Muscle of leg (tissue), 11 donors: ENCODE measurements around the gene LARGE1. TPM values are rescaled to one million over a fixed set of nuclear protein-coding genes. Genes with fewer than 3 reads are reported as not detected.
"Not testable (repeated sequence)": the region's sequence is repeated elsewhere in the genome, so short reads cannot be mapped to it uniquely, and the experiment has no call there.

Experiments
- DNase-seq: peaks from one replicate; pipeline ENCODE4 v3.0.0; 2013
- H3K27ac ChIP-seq: one replicate; pipeline ENCODE4 v1.5.1; 2013; ENCODE audit warnings: mild to moderate bottlenecking, low read length, control low read depth
- H3K27me3 ChIP-seq: one replicate; pipeline ENCODE4 v1.6.1; 2013; ENCODE audit warnings: low read length; ENCODE audit not compliant: control insufficient read depth, insufficient read depth
- H3K36me3 ChIP-seq: one replicate; pipeline ENCODE4 v1.6.1; 2013; ENCODE audit warnings: low read length; ENCODE audit not compliant: control insufficient read depth, insufficient read depth
- H3K4me1 ChIP-seq: one replicate; pipeline ENCODE4 v1.6.1; 2013; ENCODE audit warnings: low read length; ENCODE audit not compliant: control insufficient read depth, insufficient read depth
- H3K4me3 ChIP-seq: one replicate; pipeline ENCODE4 v1.5.1; 2013; ENCODE audit warnings: low read length, control low read depth
- H3K9me3 ChIP-seq: replicated peaks from 2 replicates; pipeline ENCODE4 v1.6.1; 2013; ENCODE audit warnings: low read depth, low read length; ENCODE audit not compliant: control insufficient read depth
- WGBS: methylation state at CpG from one replicate; pipeline ENCODE4 v1.1.5; 2013; ENCODE audit warnings: missing lambda C conversion rate; ENCODE audit not compliant: insufficient coverage; 5-methylcytosine and 5-hydroxymethylcytosine counted together
- polyA plus RNA-seq, 8 donors: library from polyadenylated mRNA; unstranded; fragments of 120-200 nt; gene quantifications; one replicate each; pipeline versions ENCODE4 v1.2.1 to v1.2.3, GENCODE V29; 2013; ENCODE audit warnings: inconsistent platforms in 1 of 8, low replicate concordance in 1 of 8; ENCODE audit not compliant: insufficient read length in 8 of 8, insufficient read depth in 1 of 8
- total RNA-seq: library from RNA; stranded (reverse); fragments of 120-200 nt; gene quantifications from one replicate; pipeline ENCODE4 v1.2.4, GENCODE V29; 2013

LARGE1 gene
- total and polyA plus RNA-seq, 9 donors, result 7.7 to 14.6 (median 10.4) TPM

DNA sequence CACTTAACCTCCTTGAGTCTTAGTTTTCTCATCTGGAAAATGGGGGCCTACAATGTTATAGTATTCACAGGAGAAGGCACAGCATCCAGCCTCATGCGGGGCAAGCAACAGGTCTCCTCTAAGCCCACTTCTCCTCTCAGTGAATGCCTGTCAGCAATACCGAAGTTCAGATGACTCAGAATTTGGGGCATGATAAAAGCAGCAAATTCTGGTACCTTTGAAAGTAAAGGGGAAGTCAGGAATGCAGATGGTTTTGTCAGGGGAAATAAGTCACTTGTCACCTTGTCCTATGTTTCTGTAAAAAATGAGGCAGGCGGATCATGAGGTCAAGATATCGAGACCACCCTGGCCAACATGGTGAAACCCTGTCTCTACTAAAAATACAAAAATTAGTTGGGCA is 350.2 kb downstream of the LARGE1 start:
- Histone ChIP-seq H3K4me1 (peaks cover 2% of the 10 kb centered on the region), H3K4me3 (no peak overlapping the region), H3K27me3 (no peaks in the 10 kb centered on the region), H3K36me3 (no peaks in the 10 kb centered on the region), H3K9me3 (no peaks in the 10 kb centered on the region), H3K27ac (no peak overlapping the region)
- DNase-seq, result no peak
- WGBS, result 75% methylated on average over 2 of the region's 4 CpGs

DNA sequence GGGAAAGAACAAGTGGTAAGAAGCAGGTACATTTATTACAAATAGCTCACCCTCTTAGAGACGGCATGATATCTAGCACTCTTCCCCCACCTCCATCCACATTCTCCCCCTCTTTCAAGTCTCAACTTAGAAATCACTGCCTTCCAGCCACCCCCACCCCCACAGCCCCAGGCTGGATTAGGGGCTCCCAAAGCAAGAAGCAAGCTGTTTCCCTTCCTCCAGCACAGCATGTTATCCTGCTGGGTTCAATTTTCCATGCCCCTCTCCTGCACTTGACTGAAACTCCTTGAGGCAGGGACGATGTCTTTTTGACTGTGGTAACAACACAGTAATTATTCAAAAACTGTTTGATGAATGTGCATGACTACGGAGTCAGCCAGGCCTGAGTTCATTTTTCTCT is 350.7 kb downstream of the LARGE1 start:
- H3K27ac ChIP-seq, result no peak overlapping the region
- H3K9me3 ChIP-seq, result no peaks in the 10 kb centered on the region
- DNase-seq, result no peak
- no peaks in the 10 kb centered on the region for H3K27me3 ChIP-seq
- H3K4me3 ChIP-seq, result no peak overlapping the region
- H3K4me1 ChIP-seq, result peaks cover 2% of the 10 kb centered on the region
- WGBS, result 0% methylated on average over 1 of the region's 3 CpGs
- H3K36me3 ChIP-seq, result no peaks in the 10 kb centered on the region

DNA sequence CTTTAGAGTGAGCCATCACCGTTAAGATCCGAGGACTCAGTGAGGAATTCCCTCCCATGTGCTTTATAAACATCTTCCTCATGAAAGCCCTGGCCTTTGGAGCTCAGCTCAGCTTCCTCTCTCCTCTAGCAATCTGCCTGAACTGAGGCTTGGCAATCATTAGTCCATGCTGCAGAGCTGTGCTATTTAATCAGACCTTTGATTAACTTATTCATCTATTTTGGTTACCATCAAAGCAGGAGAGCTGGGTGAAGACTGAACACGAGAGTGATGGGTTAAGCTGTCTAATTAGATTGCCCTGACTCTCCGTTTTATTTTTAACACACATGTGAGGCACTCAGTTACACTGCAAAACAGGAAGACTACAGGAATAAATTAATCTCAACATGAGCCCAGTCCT is 351.3 kb downstream of the LARGE1 start:
- no peaks in the 10 kb centered on the region for H3K9me3 ChIP-seq
- no peak overlapping the region for H3K27ac ChIP-seq
- peaks cover 2% of the 10 kb centered on the region for H3K4me1 ChIP-seq
- DNase-seq, result peak; percentile 23
- H3K4me3 ChIP-seq, result no peak overlapping the region
- no peaks in the 10 kb centered on the region for H3K36me3 ChIP-seq
- WGBS, result 18% methylated on average over 2 of the region's 4 CpGs
- H3K27me3 ChIP-seq, result no peaks in the 10 kb centered on the region

DNA sequence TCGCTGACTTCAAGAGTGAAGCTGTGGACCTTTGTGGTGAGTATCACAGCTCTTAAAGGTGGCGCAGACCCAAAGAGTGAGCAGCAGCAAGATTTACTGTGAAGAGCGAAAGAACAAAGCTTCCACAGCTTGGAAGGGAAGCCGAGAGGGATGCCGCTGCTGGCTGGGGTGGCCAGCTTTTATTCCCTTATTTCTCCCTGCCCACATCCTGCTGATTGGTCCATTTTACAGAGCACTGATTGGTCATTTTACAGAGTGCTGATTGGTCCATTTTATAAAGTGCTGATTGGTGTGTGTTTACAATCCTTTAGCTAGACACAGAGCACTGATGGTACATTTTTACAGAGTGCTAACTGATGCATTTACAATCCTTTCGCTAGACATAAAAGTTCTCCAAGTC is 353.8 kb downstream of the LARGE1 start:
- not testable (repeated sequence) for H3K27me3 ChIP-seq, DNase-seq, H3K9me3 ChIP-seq, H3K27ac ChIP-seq, H3K36me3 ChIP-seq, H3K4me1 ChIP-seq, H3K4me3 ChIP-seq
- WGBS, result 80% methylated on average over 5 of the region's 6 CpGs

DNA sequence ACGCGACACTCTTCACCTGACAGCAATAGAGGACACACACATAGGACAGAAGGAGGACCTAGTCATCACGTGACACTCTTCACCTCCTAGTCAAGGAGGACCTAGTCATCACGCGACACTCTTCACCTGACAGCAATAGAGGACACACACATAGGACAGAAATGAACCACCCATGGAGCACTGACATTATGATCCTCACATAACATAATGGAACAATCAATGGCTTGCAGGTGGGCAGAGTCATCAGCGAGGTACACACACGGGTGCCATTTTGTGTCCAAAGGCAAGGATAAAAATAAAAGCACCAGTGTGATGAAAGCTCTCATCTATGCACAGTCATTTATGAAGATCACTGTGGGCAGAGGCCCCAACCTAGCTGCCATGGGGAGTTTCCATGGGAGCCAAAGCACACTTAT is 354.7 kb downstream of the LARGE1 start:
- H3K36me3 ChIP-seq, result no peaks in the 10 kb centered on the region
- no peak overlapping the region for H3K4me3 ChIP-seq
- H3K4me1 ChIP-seq, result peaks cover 2% of the 10 kb centered on the region
- H3K9me3 ChIP-seq, result no peaks in the 10 kb centered on the region
- no peak overlapping the region for H3K27ac ChIP-seq
- H3K27me3 ChIP-seq, result no peaks in the 10 kb centered on the region
- WGBS, result 92% methylated on average over 5 of the region's 7 CpGs
- DNase-seq, result no peak

DNA sequence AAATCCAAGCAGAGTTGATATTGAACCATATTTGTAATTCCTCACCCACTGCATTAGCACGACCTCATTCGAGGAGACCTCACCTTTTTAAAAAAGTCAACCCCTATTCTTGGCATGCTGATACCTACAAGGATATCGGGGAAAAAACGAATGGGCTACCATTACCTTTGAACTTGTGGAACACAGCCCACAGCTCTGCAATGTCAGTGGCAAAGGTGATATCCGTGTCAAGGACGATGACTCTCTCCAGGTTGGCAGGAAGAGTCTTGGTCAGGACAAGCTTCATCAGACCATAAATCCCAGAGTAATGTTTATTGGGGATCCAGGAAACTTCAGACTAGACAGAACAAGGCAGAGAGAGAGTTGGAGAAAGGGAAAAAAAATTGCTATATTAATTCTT is 355.6 kb downstream of the LARGE1 start:
- whole genome bisulfite sequencing, result 82% methylated on average over 3 of the region's 6 CpGs
- no peaks in the 10 kb centered on the region for H3K36me3 ChIP-seq
- H3K27me3 ChIP-seq, result no peaks in the 10 kb centered on the region
- H3K4me3 ChIP-seq, result no peak overlapping the region
- DNase-seq, result no peak
- no peaks in the 10 kb centered on the region for H3K9me3 ChIP-seq
- no peak overlapping the region for H3K27ac ChIP-seq
- peaks cover 2% of the 10 kb centered on the region for H3K4me1 ChIP-seq

DNA sequence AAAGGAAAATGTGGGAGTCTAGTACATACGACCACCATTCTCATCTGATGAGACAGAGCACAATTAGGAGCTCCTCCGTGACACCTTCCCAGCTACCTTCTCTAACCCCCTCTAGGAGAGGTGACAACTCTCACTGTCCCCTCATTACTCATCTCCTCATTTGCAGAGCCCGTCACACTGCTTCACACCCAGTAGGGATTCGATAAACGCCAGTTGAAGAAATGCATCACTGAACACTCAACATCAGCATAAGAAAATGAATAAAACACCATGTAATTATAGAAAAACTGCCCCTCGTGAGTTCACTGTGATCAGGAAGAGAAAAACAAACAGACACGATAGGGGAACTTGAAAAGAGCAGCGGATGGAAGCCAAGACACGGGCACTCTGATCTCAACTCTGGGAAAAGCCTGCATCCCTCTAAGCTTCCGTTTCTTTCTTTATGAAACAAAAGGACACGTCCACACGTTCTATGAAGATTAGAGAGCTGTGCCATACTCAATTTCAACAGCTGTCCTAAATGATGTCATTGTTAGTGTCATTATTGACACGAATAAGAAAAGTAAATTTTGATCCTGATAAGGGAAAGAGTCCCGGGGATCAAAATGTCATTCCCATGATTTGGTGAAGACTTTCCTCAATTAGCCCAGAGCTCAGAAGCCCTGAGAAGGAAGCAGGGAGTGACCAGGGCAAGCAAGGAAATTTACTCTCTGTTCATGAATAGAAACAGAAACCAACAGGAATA is 356.9 kb downstream of the LARGE1 start:
- H3K27me3 ChIP-seq, result no peaks in the 10 kb centered on the region
- WGBS, result 70% methylated on average over 9 of the region's 14 CpGs
- H3K27ac ChIP-seq, result peak overlapping the region; percentile 47
- no peak for DNase-seq
- no peak overlapping the region for H3K4me3 ChIP-seq
- H3K9me3 ChIP-seq, result no peaks in the 10 kb centered on the region
- no peaks in the 10 kb centered on the region for H3K36me3 ChIP-seq
- peaks cover 2% of the 10 kb centered on the region for H3K4me1 ChIP-seq

DNA sequence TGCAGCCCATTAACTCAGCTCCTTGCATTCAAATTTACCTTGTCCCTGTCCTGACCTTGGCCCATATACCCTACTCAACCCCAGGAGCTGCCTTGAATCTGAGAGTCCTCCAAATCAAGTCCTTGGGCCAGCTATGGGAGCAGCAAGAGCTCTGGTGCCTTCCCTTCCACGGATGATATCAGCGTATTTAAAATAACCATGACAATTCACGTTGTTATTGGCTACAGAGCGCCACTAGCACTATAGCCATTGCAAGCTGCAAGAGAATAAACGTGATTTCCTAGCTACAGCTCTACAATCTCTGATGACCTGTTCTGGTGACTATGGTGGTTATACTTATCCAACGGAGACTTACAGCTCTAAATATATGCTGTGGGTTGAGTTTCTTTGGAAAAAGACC is 357.8 kb downstream of the LARGE1 start:
- no peak for DNase-seq
- Histone ChIP-seq H3K27ac (no peak overlapping the region), H3K27me3 (no peaks in the 10 kb centered on the region), H3K4me1 (no peaks in the 10 kb centered on the region), H3K4me3 (no peak overlapping the region), H3K36me3 (no peaks in the 10 kb centered on the region), H3K9me3 (no peaks in the 10 kb centered on the region)
- 88% methylated on average over 6 of the region's 6 CpGs for WGBS

DNA sequence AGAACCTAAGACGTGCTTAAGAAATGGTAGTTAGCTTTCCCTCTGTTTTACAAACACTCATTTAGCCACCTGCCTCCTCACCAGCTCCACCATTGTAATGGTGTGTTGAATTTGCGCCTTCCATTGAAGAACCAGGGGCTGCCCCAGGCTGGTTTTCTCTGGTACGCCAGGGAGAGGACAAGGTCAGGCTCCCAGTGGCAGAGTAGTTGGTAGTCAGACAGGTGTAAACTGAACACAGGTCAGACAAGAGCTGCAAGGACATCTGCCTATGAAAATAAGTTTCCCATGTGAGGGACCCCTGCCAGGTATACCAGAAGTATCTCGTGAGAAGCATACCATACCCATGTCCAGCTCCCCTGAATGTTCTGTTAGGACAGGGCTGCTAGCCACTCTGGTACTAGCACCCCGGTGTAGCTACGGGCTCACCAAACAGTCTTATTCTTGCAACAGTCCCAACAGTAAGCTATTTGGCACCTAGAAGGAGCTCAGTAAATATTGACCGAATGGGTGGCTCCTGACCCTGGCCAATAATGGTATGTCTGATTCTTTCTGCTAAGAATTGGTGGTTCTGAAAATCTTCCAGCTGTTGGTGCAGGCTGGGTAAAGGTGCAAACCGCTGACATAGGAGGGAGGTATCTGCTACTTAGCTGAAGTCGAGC is 359.0 kb downstream of the LARGE1 start:
- DNase-seq, result no peak
- 95% methylated on average over 5 of the region's 9 CpGs for whole genome bisulfite sequencing
- Histone ChIP-seq H3K36me3 (no peaks in the 10 kb centered on the region), H3K27ac (no peak overlapping the region), H3K27me3 (no peaks in the 10 kb centered on the region), H3K9me3 (no peaks in the 10 kb centered on the region), H3K4me3 (no peak overlapping the region), H3K4me1 (no peaks in the 10 kb centered on the region)

DNA sequence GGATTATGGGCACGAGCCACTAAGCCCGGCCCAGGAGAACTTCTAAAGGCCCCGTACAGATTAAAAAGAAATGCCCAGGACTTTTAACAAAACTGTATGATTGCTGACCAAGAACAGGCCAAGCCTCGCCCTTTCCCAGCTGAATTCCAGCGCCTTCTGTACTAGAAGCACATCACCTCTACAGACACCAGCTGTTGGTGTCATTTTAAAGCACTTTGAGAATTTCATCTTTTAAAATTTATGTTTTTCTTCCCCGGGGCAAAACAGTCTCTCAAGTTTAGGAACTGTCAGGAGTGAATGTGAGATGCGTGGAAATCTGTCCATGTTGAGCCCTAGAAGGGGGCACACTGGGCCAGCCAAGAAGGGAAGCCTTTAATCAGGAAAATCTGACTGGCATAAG is 362.4 kb downstream of the LARGE1 start:
- no peak for DNase-seq
- Histone ChIP-seq H3K9me3 (no peaks in the 10 kb centered on the region), H3K36me3 (no peaks in the 10 kb centered on the region), H3K27me3 (no peaks in the 10 kb centered on the region), H3K4me3 (no peak overlapping the region), H3K4me1 (no peaks in the 10 kb centered on the region), H3K27ac (no peak overlapping the region)
- 92% methylated on average over 4 of the region's 7 CpGs for WGBS
